OCI-LY1 (cell line): ENCODE results near the gene MYBBP1A.

Source experiments
- EZH2 ChIP-seq: fragments of 200-600 bp; sonication (generic), shearing (Covaris generic); IDR thresholded peaks from 2 replicates; pipeline ENCODE4 v1.8.0; 2017; ENCODE audit warnings: borderline replicate concordance, mixed run types, mild to moderate bottlenecking, antibody characterized with exemption, low read length, moderate library complexity, mixed read lengths
- TF ChIP-seq, protein P1 (sequence below): fragments of 200-600 bp; sonication (generic), shearing (Covaris generic); IDR thresholded peaks from 2 replicates; pipeline ENCODE4 v1.5.1; 2017; ENCODE audit warnings: mild to moderate bottlenecking, antibody characterized with exemption, low read length, moderate library complexity, mixed read lengths

DNA sequence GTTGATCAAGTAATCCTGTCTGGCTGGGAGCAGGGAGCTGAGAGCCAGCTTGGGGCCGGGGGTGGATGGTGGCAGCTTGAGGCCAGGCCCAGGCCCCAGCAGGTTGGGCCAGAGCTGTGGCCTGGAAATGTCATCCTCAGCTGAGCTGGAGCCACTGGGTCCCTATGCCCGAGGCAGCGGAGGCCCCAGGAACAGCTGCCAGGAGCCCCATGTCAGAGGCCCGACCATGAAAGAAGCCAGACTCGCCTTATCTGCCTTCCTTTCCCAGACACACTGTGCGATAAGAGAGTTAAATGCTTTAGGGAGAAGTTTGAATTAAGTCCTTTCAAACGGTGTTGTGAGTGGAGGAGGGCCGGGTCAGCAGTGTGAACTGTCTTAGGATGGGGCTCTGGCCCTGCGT, 32.6 kb upstream of the MYBBP1A start:
- TF ChIP-seq, protein P1, sequence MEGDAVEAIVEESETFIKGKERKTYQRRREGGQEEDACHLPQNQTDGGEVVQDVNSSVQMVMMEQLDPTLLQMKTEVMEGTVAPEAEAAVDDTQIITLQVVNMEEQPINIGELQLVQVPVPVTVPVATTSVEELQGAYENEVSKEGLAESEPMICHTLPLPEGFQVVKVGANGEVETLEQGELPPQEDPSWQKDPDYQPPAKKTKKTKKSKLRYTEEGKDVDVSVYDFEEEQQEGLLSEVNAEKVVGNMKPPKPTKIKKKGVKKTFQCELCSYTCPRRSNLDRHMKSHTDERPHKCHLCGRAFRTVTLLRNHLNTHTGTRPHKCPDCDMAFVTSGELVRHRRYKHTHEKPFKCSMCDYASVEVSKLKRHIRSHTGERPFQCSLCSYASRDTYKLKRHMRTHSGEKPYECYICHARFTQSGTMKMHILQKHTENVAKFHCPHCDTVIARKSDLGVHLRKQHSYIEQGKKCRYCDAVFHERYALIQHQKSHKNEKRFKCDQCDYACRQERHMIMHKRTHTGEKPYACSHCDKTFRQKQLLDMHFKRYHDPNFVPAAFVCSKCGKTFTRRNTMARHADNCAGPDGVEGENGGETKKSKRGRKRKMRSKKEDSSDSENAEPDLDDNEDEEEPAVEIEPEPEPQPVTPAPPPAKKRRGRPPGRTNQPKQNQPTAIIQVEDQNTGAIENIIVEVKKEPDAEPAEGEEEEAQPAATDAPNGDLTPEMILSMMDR: no peak
- no peak for TF ChIP-seq EZH2
